Measurements from ENCODE around the gene MRPL12. TPM values are rescaled to one million over a fixed set of nuclear protein-coding genes. Genes with fewer than 3 reads are reported as not detected.

MRPL12 gene
- total RNA-seq, 1 donor from 2014 or later, result 157 TPM

- DNase-seq, result no peak
- no peaks in the 10 kb centered on the region for H3K9me3 ChIP-seq (replicated peaks)
- H3K4me3 ChIP-seq, result no peak overlapping the region
- TF ChIP-seq CTCF (IDR thresholded peaks at IDR 0.05; ENCODE audit: borderline replicate concordance), result no peak
- H3K27me3 ChIP-seq (ENCODE audit: low read depth), result no peaks in the 10 kb centered on the region
- H3K36me3 ChIP-seq, result peaks cover 100% of the 10 kb centered on the region
- H3K27ac ChIP-seq (replicated peaks), result no peak overlapping the region
- intact Hi-C loops (cut with micrococcal nuclease), result no loop called here
- peaks cover 5% of the 10 kb centered on the region for H3K4me1 ChIP-seq
Measured at GRCh38 chr17:81691608-81692007, 11.6 kb upstream of the MRPL12 start.

GRCh38 chr17:81693509-81694210 lies 9.5 kb upstream of the MRPL12 start:
- DNase-seq, result no peak
- intact Hi-C loops (cut with micrococcal nuclease), result no loop called here
- Histone ChIP-seq H3K27ac (replicated peaks) (no peak overlapping the region), H3K36me3 (peaks cover 98% of the 10 kb centered on the region), H3K4me3 (no peak overlapping the region), H3K9me3 (replicated peaks) (no peaks in the 10 kb centered on the region), H3K27me3 (ENCODE audit: low read depth) (no peaks in the 10 kb centered on the region), H3K4me1 (peaks cover 21% of the 10 kb centered on the region)
- no peak for TF ChIP-seq CTCF (IDR thresholded peaks at IDR 0.05; ENCODE audit: borderline replicate concordance)

GRCh38 chr17:81694810-81695209 lies 8.4 kb upstream of the MRPL12 start:
- Histone ChIP-seq H3K36me3 (peaks cover 97% of the 10 kb centered on the region), H3K9me3 (replicated peaks) (no peaks in the 10 kb centered on the region), H3K4me3 (no peak overlapping the region), H3K4me1 (peaks cover 21% of the 10 kb centered on the region), H3K27me3 (ENCODE audit: low read depth) (no peaks in the 10 kb centered on the region), H3K27ac (replicated peaks) (no peak overlapping the region)
- DNase-seq, result no peak
- TF ChIP-seq CTCF (IDR thresholded peaks at IDR 0.05; ENCODE audit: borderline replicate concordance), result no peak
- intact Hi-C loops (cut with micrococcal nuclease), result no loop called here

- no peak for TF ChIP-seq CTCF (IDR thresholded peaks at IDR 0.05; ENCODE audit: borderline replicate concordance)
- intact Hi-C loops (cut with micrococcal nuclease), result no loop called here
- peaks cover 21% of the 10 kb centered on the region for H3K4me1 ChIP-seq
- H3K36me3 ChIP-seq, result peaks cover 93% of the 10 kb centered on the region
- no peaks in the 10 kb centered on the region for H3K27me3 ChIP-seq (ENCODE audit: low read depth)
- no peak overlapping the region for H3K27ac ChIP-seq (replicated peaks)
- DNase-seq, result no peak
- no peak overlapping the region for H3K4me3 ChIP-seq
- H3K9me3 ChIP-seq (replicated peaks), result no peaks in the 10 kb centered on the region
Measured at GRCh38 chr17:81695211-81695610, 8.0 kb upstream of the MRPL12 start.

GRCh38 chr17:81695801-81696200 lies 7.4 kb upstream of the MRPL12 start:
- H3K4me3 ChIP-seq, result no peak overlapping the region
- DNase-seq, result no peak
- TF ChIP-seq CTCF (IDR thresholded peaks at IDR 0.05; ENCODE audit: borderline replicate concordance), result no peak
- no peaks in the 10 kb centered on the region for H3K27me3 ChIP-seq (ENCODE audit: low read depth)
- intact Hi-C loops (cut with micrococcal nuclease), result no loop called here
- peaks cover 25% of the 10 kb centered on the region for H3K4me1 ChIP-seq
- peaks cover 90% of the 10 kb centered on the region for H3K36me3 ChIP-seq
- H3K9me3 ChIP-seq (replicated peaks), result no peaks in the 10 kb centered on the region
- H3K27ac ChIP-seq (replicated peaks), result no peak overlapping the region
